Activated naive CD4-positive, alpha-beta T cell treated with anti-CD3 and anti-CD28 coated beads, Interleukin-2, amount 50 U/mL, for 24 hours (primary cell): ENCODE results near the gene NOTCH3.
A peak's percentile ranks its signal among the peaks of the same experiment; 100 is the strongest.

Experiments
- H3K27ac Mint-ChIP-seq: one replicate; pipeline ENCODE4 v1.8.0; 2021; ENCODE audit warnings: mild to moderate bottlenecking, mixed read lengths
- H3K27me3 Mint-ChIP-seq: one replicate; pipeline ENCODE4 v1.8.0; 2021; ENCODE audit warnings: mixed read lengths
- H3K36me3 Mint-ChIP-seq: one replicate; pipeline ENCODE4 v1.8.0; 2021; ENCODE audit warnings: mixed read lengths
- H3K4me1 Mint-ChIP-seq: one replicate; pipeline ENCODE4 v1.8.0; 2021; ENCODE audit warnings: mixed read lengths
- H3K4me3 Mint-ChIP-seq: one replicate; pipeline ENCODE4 v1.8.0; 2021; ENCODE audit warnings: mild to moderate bottlenecking, mixed read lengths
- H3K9me3 Mint-ChIP-seq: one replicate; pipeline ENCODE4 v1.8.0; 2021; ENCODE audit warnings: mixed read lengths

NOTCH3 gene

GRCh38 chr19:15200553-15201364 is at the start of gene NOTCH3:
Gene NOTCH3 (minus strand): TSS chr19:15200995. CDS start chr19:15200905, 90 bp downstream.
- H3K36me3 Mint-ChIP-seq, result no peaks in the 10 kb centered on the region
- peaks cover 11% of the 10 kb centered on the region for H3K4me1 Mint-ChIP-seq
- H3K4me3 Mint-ChIP-seq, result peak within 1 kb of the TSS; percentile 59
- H3K27me3 Mint-ChIP-seq, result peaks cover 28% of the 10 kb centered on the region
- H3K9me3 Mint-ChIP-seq, result no peaks in the 10 kb centered on the region
- H3K27ac Mint-ChIP-seq, result no peak within 1 kb of the TSS

- Mint-ChIP-seq H3K4me1 (no peaks in the 10 kb centered on the region), H3K36me3 (peaks cover 12% of the 10 kb centered on the region), H3K9me3 (no peaks in the 10 kb centered on the region), H3K4me3 (no peak overlapping the region), H3K27ac (no peak overlapping the region), H3K27me3 (no peaks in the 10 kb centered on the region)
These were observed 49.8 kb upstream of the NOTCH3 start for GRCh38 chr19:15250640-15250993.

GRCh38 chr19:15249972-15250639 is 49.3 kb upstream of the NOTCH3 start:
- Mint-ChIP-seq H3K4me1 (no peaks in the 10 kb centered on the region), H3K4me3 (no peak overlapping the region), H3K36me3 (peaks cover 12% of the 10 kb centered on the region), H3K27ac (no peak overlapping the region), H3K27me3 (no peaks in the 10 kb centered on the region), H3K9me3 (no peaks in the 10 kb centered on the region)

GRCh38 chr19:15249528-15249874 is 48.7 kb upstream of the NOTCH3 start:
- Mint-ChIP-seq H3K27ac (no peak overlapping the region), H3K9me3 (no peaks in the 10 kb centered on the region), H3K36me3 (peaks cover 8% of the 10 kb centered on the region), H3K4me1 (no peaks in the 10 kb centered on the region), H3K27me3 (no peaks in the 10 kb centered on the region), H3K4me3 (no peak overlapping the region)

GRCh38 chr19:15248648-15249527 is 48.1 kb upstream of the NOTCH3 start:
- H3K4me1 Mint-ChIP-seq, result no peaks in the 10 kb centered on the region
- H3K27me3 Mint-ChIP-seq, result no peaks in the 10 kb centered on the region
- H3K36me3 Mint-ChIP-seq, result peaks cover 5% of the 10 kb centered on the region
- no peak overlapping the region for H3K27ac Mint-ChIP-seq
- no peaks in the 10 kb centered on the region for H3K9me3 Mint-ChIP-seq
- H3K4me3 Mint-ChIP-seq, result no peak overlapping the region

DNA sequence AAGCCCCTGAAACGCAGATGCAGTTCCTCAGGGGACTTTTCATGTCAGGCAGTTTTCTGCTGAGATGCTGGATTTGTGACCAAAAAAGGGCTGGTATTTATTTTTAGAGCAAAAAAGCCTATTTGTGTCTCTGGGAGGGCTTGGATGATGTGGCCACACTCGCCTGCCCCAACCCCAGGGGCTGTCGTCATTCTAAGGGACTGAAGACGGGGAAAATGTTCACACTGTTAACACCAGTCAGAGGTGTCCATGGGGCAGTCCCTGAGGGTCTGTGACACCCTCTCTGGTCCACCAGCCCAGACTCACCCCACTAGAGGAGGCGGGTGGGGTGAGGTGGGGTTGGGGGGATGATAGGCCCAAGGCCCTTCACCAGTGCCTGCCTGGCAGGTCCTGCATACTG is 47.3 kb upstream of the NOTCH3 start:
- Mint-ChIP-seq H3K4me3 (no peak overlapping the region), H3K27me3 (no peaks in the 10 kb centered on the region), H3K27ac (no peak overlapping the region), H3K36me3 (peaks cover 7% of the 10 kb centered on the region), H3K4me1 (no peaks in the 10 kb centered on the region), H3K9me3 (no peaks in the 10 kb centered on the region)

GRCh38 chr19:15247107-15248014 is 46.6 kb upstream of the NOTCH3 start:
- H3K4me3 Mint-ChIP-seq, result no peak overlapping the region
- H3K36me3 Mint-ChIP-seq, result peaks cover 4% of the 10 kb centered on the region
- no peak overlapping the region for H3K27ac Mint-ChIP-seq
- no peaks in the 10 kb centered on the region for H3K9me3 Mint-ChIP-seq
- no peaks in the 10 kb centered on the region for H3K4me1 Mint-ChIP-seq
- no peaks in the 10 kb centered on the region for H3K27me3 Mint-ChIP-seq

DNA sequence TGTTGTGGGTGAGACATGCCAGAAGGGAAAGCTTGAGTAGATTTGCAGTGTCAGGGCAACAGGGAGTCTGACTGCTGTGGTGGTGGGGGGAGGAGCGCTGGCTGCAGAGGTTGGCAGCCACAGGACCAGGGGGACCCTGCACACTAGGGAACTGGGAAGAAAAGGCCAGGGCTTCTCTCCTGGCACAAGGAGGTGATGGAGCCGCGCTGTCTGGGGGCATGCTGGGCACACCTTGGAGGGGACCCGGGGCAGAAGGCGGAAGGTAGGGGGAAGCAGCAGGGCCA is 45.3 kb upstream of the NOTCH3 start:
- H3K27ac Mint-ChIP-seq, result peak overlapping the region; percentile 68
- H3K9me3 Mint-ChIP-seq, result no peaks in the 10 kb centered on the region
- H3K36me3 Mint-ChIP-seq, result peaks cover 4% of the 10 kb centered on the region
- no peak overlapping the region for H3K4me3 Mint-ChIP-seq
- no peaks in the 10 kb centered on the region for H3K27me3 Mint-ChIP-seq
- no peaks in the 10 kb centered on the region for H3K4me1 Mint-ChIP-seq

GRCh38 chr19:15245370-15246197 is 44.8 kb upstream of the NOTCH3 start:
- Mint-ChIP-seq H3K27ac (peak overlapping the region; percentile 68), H3K4me1 (no peaks in the 10 kb centered on the region), H3K27me3 (no peaks in the 10 kb centered on the region), H3K36me3 (peaks cover 4% of the 10 kb centered on the region), H3K4me3 (no peak overlapping the region), H3K9me3 (no peaks in the 10 kb centered on the region)

GRCh38 chr19:15244808-15245207 is 44.0 kb upstream of the NOTCH3 start:
- no peaks in the 10 kb centered on the region for H3K4me1 Mint-ChIP-seq
- peaks cover 4% of the 10 kb centered on the region for H3K36me3 Mint-ChIP-seq
- H3K27me3 Mint-ChIP-seq, result no peaks in the 10 kb centered on the region
- no peak overlapping the region for H3K27ac Mint-ChIP-seq
- H3K4me3 Mint-ChIP-seq, result no peak overlapping the region
- H3K9me3 Mint-ChIP-seq, result no peaks in the 10 kb centered on the region

DNA sequence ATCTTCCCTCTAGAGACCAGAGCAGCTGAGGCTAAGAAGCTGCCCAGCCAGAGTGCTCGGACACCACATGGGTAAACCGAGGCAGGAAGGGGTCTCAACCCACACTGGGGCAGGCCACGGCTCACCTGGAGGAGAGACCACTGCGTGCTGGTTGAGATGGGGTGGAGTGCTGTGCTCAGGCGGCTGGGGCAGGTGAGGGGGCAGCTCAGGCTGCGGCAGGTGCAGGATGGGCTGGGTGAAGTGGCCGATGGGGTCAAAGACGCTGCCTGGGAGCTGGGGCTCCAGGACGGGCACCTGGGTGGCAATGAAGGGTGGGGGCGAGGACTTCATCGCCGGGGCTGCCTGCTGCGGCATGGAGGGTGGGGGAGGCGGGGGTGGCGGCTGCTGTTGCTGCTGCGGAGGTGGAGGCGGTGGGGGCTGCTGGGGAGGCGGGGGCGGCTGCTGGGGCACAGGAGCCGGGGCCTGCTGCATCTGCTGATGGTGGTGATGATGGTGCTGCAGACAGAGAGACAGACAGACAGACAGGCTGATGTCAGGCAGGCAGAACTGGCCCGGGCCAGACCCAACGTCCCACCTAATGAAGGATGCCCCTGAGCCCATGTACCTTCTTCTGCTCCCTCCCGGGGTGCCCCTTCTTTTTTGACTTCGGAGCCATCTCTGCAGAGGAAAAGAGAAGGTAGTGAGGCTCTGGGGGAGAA is 43.5 kb upstream of the NOTCH3 start:
- Mint-ChIP-seq H3K27ac (no peak overlapping the region), H3K9me3 (no peaks in the 10 kb centered on the region), H3K27me3 (no peaks in the 10 kb centered on the region), H3K36me3 (peaks cover 4% of the 10 kb centered on the region), H3K4me1 (no peaks in the 10 kb centered on the region), H3K4me3 (no peak overlapping the region)

DNA sequence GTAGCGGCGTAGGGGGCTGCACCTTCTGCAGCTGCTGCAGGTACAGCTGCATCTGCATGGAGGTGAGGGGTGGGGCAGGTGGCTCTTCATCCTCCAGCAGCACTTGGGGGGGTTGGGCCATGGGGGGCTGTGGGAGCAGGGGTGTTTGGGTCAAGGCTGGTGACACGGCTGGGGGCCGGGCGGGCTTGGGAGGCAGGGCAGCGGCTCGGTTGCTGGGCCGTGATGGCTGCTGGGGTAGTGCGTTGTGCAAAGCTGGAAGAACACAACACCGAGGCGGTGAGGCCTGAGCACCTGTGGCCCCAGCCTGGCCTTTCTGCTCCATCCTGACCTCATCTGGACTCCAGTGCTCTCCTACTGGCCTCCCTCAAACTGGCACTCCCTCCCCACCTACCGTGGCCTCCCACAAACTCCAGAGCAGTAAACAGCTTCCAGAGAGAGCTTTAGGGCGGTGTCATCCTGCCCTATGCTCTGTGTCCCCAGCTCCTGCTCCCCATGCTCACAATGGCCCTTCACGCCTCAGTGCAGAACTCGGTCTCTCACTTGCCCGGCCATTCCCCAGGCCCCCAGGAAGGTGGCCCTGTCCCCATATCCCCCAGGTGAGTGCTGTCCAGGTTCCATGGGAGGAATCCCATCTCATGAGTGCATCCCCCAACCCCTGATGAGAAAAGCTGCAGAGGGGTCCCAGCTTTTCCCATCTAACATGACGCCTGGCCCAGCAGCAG is 42.6 kb upstream of the NOTCH3 start:
- Mint-ChIP-seq H3K4me1 (no peaks in the 10 kb centered on the region), H3K27ac (peak overlapping the region; percentile 65), H3K9me3 (no peaks in the 10 kb centered on the region), H3K36me3 (peaks cover 4% of the 10 kb centered on the region), H3K4me3 (no peak overlapping the region), H3K27me3 (no peaks in the 10 kb centered on the region)

DNA sequence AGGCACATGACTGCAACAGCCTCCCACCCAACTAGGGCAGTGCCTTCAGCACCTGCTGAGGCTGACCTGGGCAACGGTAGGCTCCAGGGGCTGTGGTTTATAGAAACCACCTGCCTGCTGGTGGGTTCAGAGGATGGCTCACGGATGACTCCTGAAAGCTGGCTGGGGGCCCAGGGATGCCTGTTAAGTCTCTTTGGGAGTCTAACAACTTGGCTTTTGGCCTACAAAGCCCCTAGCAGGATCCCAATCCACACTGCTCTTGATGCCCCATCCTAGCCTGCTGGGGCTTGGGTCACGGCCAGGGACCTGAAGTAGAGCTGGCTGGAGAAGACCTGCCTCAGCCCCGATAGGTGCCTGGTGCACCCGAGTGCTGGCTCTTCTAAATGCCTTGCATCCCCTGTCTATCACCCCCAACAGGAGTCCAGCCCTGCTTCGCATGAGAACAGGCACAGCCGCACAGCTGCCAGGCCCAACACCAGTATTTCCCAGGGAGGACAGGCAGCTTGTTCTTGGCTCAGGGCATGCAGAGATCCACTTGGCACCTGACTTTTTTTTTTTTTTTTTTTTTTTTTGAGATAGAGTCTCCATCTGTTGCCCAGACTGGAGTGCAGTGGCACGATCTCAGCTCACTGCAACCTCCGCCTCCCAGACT is 40.6 kb upstream of the NOTCH3 start:
- H3K9me3 Mint-ChIP-seq, result no peaks in the 10 kb centered on the region
- H3K36me3 Mint-ChIP-seq, result peaks cover 10% of the 10 kb centered on the region
- H3K27ac Mint-ChIP-seq, result no peak overlapping the region
- no peaks in the 10 kb centered on the region for H3K4me1 Mint-ChIP-seq
- no peak overlapping the region for H3K4me3 Mint-ChIP-seq
- H3K27me3 Mint-ChIP-seq, result no peaks in the 10 kb centered on the region
